Measurements from ENCODE around the gene TAGLN2.
"Not testable (repeated sequence)": the region's sequence is repeated elsewhere in the genome, so short reads cannot be mapped to it uniquely, and the experiment has no call there.

The TAGLN2 gene

GRCh38 chr1:159921251-159921650 lies 4.1 kb downstream of the TAGLN2 start:
- DNase-seq (ENCODE audit: low read depth), result no peak

GRCh38 chr1:159920651-159921050 lies 4.7 kb downstream of the TAGLN2 start:
- DNase-seq (ENCODE audit: low read depth), result no peak

- no peak for DNase-seq (ENCODE audit: low read depth)
These were observed 5.1 kb downstream of the TAGLN2 start for GRCh38 chr1:159920202-159920601.

- no peak for DNase-seq (ENCODE audit: low read depth)
These were observed 6.0 kb downstream of the TAGLN2 start for GRCh38 chr1:159919236-159919865.

- no peak for DNase-seq (ENCODE audit: low read depth)
These were observed 6.7 kb downstream of the TAGLN2 start for GRCh38 chr1:159918352-159919200.

GRCh38 chr1:159917533-159918351 lies 7.6 kb downstream of the TAGLN2 start:
- DNase-seq (ENCODE audit: low read depth), result no peak

GRCh38 chr1:159916242-159917051 lies 8.9 kb downstream of the TAGLN2 start:
- DNase-seq (ENCODE audit: low read depth), result no peak

GRCh38 chr1:159915571-159916241 lies 9.6 kb downstream of the TAGLN2 start:
- no peak for DNase-seq (ENCODE audit: low read depth)

- DNase-seq (ENCODE audit: low read depth), result no peak
These were observed 10.9 kb downstream of the TAGLN2 start for GRCh38 chr1:159914252-159915018.

GRCh38 chr1:159913451-159914192 lies 11.7 kb downstream of the TAGLN2 start:
- DNase-seq (ENCODE audit: low read depth), result no peak

- no peak for DNase-seq (ENCODE audit: low read depth)
These were observed 13.8 kb downstream of the TAGLN2 start for GRCh38 chr1:159911326-159912070.

- no peak for DNase-seq (ENCODE audit: low read depth)
These were observed 17.0 kb downstream of the TAGLN2 start for GRCh38 chr1:159908031-159908940.

- no peak for DNase-seq (ENCODE audit: low read depth)
These were observed 18.3 kb downstream of the TAGLN2 start for GRCh38 chr1:159906960-159907359.

GRCh38 chr1:159904036-159904435 lies 21.3 kb downstream of the TAGLN2 start:
- DNase-seq (ENCODE audit: low read depth), result not testable (repeated sequence)

- no peak for DNase-seq (ENCODE audit: low read depth)
These were observed 22.8 kb downstream of the TAGLN2 start for GRCh38 chr1:159902541-159902940.

- DNase-seq (ENCODE audit: low read depth), result no peak
These were observed 24.4 kb downstream of the TAGLN2 start for GRCh38 chr1:159900755-159901360.

GRCh38 chr1:159900086-159900680 lies 25.1 kb downstream of the TAGLN2 start, which contains the start of gene CFAP45:
TSS of gene CFAP45 (minus strand) at chr1:159900165. CDS start at chr1:159900098, 67 bp downstream.
- DNase-seq (ENCODE audit: low read depth), result no peak

Data from stimulated activated CD8-positive, alpha-beta memory T cell treated with anti-CD3 and anti-CD28 coated beads, Interleukin-12 subunit alpha, Interleukin-12 subunit beta, amount 100 ng/mL, for 1 hour (primary cell).